HUDEP-2 (cell line): ENCODE results near the gene SLC22A4.
A peak's percentile ranks its signal among the peaks of the same experiment; 100 is the strongest.

ENCODE experiments used
- DNase-seq, 76 experiments: peaks; one replicate each; lab custom pipeline; 2025; ENCODE audit not compliant: unreplicated experiment in 76 of 76; lab: John Stamatoyannopoulos, UW

The SLC22A4 gene

GRCh38 chr5:132323202-132323601, 29.0 kb downstream of the SLC22A4 start:
- DNase-seq, result no peak

- no peak for DNase-seq
These were observed 31.5 kb downstream of the SLC22A4 start for GRCh38 chr5:132325691-132326090.

GRCh38 chr5:132327252-132327955, 33.2 kb downstream of the SLC22A4 start:
- DNase-seq, result no peak

- DNase-seq, result no peak
These were observed 40.6 kb downstream of the SLC22A4 start for GRCh38 chr5:132334812-132335211.

DNA sequence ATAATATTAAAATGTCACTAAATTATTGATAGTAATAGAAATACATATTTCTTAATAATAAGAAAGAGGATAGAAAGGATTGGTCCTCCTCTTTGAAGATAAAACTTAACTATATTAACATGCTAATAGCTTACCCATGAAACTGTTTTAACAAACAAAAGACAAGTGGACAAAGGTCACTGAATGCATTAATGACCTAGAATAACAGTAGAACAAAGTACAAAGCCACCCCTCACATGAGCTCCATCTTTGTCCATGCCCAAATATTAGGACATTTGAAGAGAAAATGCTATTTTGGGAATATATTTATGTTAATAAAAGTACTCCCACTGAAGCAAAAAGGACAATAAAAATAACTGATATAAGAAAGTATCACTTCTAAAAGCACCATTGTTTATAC, 41.2 kb downstream of the SLC22A4 start:
- no peak for DNase-seq

DNA sequence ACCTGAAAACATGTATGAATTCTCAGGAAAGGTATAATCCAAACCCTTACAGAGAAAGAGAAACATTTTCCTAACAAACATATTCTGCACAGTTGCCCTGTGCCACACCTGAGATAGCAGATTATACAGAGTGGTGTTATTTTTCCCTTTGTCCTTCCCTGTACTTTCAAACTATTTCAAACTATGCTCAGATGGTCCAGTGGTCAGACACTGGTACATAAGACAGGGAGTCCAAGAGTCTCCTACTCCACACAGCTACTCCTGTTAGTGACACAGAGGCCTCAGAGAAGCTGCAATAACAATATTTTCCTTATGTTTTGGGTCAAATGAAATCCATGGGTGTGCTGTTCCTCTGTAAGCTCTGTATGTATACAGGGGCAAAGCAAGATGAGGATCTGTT, 45.3 kb downstream of the SLC22A4 start:
- DNase-seq, result no peak

- DNase-seq, result no peak
These were observed 48.3 kb downstream of the SLC22A4 start for GRCh38 chr5:132342291-132343180.

DNA sequence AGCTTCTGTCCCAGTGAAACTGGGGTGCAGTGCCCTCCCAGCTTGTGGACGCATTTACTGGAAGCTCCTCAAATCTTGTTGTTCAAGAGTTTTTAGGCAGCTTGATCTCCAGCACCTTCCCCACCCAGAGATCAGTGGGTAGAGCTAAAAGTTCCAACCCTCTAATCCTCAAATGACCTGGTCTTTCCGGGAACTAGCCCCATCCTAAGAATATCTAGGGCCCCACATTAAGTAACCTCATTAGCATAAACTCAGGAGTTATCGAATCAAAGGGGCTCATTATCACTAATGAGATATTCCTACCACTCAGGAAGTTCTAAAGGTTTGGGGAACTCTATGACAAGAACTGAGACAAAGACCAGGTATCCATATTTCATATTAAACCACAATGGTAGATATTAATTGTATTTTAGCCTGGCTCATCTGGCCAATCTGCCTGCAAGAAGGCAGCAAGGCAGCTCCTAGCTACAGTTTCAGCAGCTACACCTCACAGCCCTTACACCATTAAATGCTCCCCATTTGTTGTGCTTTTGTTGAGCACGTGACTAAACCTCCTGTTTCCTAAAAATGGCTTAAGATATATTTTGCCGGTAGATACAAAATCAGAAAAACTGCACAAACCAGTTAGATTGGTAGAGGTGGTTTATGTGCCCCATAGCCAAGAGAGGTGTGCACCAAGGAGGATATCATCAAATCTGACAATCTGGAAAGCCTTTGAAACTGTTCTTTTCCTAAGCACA, 50.8 kb downstream of the SLC22A4 start:
- no peak for DNase-seq

- no peak for DNase-seq
These were observed 59.3 kb downstream of the SLC22A4 start for GRCh38 chr5:132353486-132353995.

DNA sequence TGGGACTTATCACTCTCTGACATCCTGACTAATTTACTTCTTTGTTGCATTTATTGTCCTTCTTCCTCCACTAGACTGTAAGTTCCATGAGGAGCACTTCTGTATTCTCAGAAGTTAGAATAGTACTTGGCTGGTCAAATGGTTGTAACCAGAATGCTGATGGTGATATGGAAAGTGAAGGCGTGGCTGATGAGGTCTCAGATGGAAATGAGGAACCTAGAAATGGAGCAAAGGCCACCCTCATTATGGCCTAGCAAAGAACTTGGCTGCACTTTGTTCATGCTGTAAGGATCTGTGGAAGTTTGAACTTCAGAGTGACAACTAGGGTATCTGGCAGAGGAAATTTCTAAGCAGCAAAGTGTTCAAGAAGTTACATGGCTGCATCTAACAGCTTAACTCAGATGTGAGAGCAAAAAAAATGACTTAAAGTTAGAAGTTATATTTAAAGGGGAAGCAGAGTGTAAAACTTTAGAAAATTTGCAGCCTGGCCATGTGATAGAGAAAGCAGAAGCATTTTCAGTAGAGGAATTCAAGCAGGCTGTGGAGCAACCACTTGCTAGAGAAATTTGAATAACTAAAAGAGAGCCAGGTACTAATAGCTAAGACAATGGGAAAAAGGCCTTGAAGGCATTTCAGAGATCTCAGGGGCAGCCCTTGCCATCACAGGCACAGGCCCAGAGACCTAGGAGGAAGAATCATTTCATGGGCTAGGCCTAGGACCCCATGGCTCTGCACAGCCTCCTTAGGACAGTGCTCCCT, 60.4 kb downstream of the SLC22A4 start:
- DNase-seq, result peak in 8 of 76 experiments; percentile 4 to 40 (median 22)

DNA sequence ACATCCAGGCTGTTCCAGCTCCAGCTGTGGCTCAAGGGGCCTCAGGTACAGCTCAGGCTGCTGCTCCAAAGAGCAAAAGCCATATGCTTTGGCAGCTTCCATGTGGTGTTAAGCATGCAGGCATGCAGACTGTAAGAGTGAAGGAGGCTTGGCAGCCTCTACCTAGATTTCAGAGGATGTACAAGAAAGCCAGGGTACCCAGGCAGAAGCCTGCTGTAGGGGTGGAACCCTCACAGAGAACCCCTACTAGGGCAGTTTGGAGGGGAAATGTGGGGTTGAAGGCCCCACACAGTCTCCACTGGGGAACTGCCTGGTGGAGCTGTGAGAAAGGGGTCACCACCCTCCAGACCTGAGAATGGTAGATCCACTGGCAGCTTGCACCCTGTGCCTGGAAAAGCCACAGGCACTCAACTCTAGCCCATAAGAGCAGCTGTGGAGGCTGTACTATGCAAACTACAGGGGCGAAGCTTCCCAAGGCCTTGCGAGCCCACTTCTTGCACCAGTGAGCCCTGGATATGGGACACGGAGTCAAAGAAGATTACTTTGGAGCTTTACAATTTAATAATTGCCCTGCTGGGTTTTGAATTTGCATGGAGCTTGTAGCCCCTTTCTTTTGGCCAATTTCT, 61.1 kb downstream of the SLC22A4 start:
- DNase-seq, result no peak

GRCh38 chr5:132358775-132359174, 64.6 kb downstream of the SLC22A4 start:
- no peak for DNase-seq

GRCh38 chr5:132362086-132362485, 67.9 kb downstream of the SLC22A4 start:
- DNase-seq, result no peak

GRCh38 chr5:132363431-132364112, 69.4 kb downstream of the SLC22A4 start:
- peak in 59 of 76 experiments; percentile 9 to 79 (median 51) for DNase-seq

- no peak for DNase-seq
These were observed 70.1 kb downstream of the SLC22A4 start for GRCh38 chr5:132364319-132364718.

DNA sequence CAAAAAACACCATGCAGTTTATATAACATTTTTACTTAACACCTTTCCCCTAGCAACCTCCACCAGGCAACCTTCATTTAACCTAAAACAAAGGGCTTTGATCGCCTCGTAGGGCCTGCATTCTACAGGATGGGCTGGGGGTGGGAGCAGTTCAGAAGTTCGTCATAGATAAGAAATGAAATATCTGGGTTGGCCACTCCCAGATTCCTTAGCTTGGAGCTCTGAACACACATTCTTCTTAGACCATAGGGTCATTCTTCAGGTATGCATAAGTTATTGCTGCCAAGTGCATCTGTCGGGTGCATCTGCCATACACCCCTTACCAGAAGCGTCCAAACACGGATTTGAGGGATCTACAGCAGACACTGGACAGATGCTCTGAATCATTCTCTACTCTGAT, 71.0 kb downstream of the SLC22A4 start:
- no peak for DNase-seq

DNA sequence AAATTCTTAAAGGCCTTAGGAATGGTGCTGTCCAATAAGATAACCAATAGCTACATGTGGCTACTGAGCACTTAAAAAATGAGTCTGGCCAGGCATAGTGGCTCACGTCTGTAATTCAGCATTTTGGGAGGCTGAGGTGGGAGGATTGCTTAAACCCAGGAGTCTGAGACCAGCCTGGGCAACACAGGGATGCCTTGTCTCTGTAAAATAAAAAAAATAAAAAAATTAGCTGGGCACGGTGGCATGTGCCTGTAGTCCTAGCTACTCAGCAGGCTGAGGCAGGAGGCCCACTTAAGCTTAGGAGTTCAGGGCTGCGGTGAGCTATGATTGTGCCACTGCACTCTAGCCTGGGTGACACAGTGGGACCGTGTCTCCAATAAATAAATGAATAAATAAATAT, 74.0 kb downstream of the SLC22A4 start:
- DNase-seq, result no peak

DNA sequence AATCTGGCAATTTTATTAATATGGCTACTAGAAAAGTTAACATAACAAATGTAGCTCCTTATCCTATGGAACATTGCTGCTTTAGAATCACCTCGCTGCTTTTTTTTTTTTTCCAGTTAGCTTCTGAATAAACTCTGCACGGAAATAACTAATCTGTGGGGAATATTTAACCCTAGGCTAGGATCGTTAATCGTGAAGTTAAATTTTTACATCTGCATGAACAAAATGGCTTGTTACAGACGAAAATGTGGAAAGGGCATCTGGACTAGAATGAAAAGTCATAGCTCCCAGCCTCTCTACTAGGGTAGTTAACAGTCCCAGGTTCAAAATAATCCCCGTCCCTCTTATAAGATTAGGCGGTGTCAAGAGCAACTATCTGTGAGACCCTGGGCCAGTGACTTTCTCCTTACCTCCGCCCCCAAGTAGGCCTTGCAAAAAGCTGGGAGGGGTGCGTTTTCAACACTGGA, 74.8 kb downstream of the SLC22A4 start:
- DNase-seq, result peak in 3 of 76 experiments; percentile 45 to 64 (median 53)
